Mucosa of descending colon (tissue), 3 donors: Measurements from ENCODE around the gene FADD. TPM values are rescaled to one million over a fixed set of nuclear protein-coding genes. Genes with fewer than 3 reads are reported as not detected.

Experiments
- ATAC-seq: fragments of 200-7000 bp; cut with Tn5 transposase; one replicate; pipeline ENCODE4 v1.9.1; 2020; ENCODE audit warnings: mild to moderate bottlenecking, moderate library complexity
- DNase-seq, 3 donors: peaks; one replicate each; pipeline ENCODE4 v3.0.0-alpha.2; 2020
- H3K36me3 ChIP-seq: fragments of 200-600 bp; one replicate; pipeline ENCODE4 v1.8.0; 2021; ENCODE audit warnings: low read depth, mild to moderate bottlenecking
- H3K4me1 ChIP-seq: fragments of 200-600 bp; one replicate; pipeline ENCODE4 v1.8.0; 2021; ENCODE audit warnings: low read depth, mild to moderate bottlenecking
- H3K4me3 ChIP-seq: fragments of 200-600 bp; one replicate; pipeline ENCODE4 v1.8.0; 2021; ENCODE audit warnings: mild to moderate bottlenecking
- H3K9me3 ChIP-seq: fragments of 200-600 bp; one replicate; pipeline ENCODE4 v1.8.0; 2021; ENCODE audit warnings: mild to moderate bottlenecking
- intact Hi-C, 2 donors: fragments of 100-400 bp; cut with DNase I in 1 of 2; cut with micrococcal nuclease in 1 of 2; formaldehyde crosslinking; loops; one replicate each; pipeline versions ENCODE4 v1.11.0 to v1.11.1; 2022; cut with DNase I, micrococcal nuclease
- total RNA-seq, 3 donors: library from RNA; stranded (reverse); fragmentation: NEBNext Ultra II Directional in 2 of 3; extraction: Animal tissue kit (Norgen Biotek cat#: 25700) in 2 of 3; gene quantifications; one replicate each; pipeline versions ENCODE4 v1.2.1 to v1.2.4, GENCODE V29; 2021 to 2023
- TF ChIP-seq, protein P1 (sequence below): fragments of 200-600 bp; IDR thresholded peaks from one replicate; pipeline ENCODE4 v1.8.0; 2022; ENCODE audit warnings: antibody characterized with exemption, mild to moderate bottlenecking
- donor health status: DM: no; HTN: no; CAD: no; lungs with moderate emphysema.
- donor health status: DM: no; HTN: no; CAD: no.
- donor health status: DM: no; HTN: yes; CAD: no.

The FADD gene
- total RNA-seq, 3 donors from 2014 or later: 26.3 to 31.0 (median 26.9) TPM

GRCh38 chr11:70243912-70244652 lies 41.0 kb downstream of the FADD start:
- no peaks in the 10 kb centered on the region for H3K9me3 ChIP-seq
- no peaks in the 10 kb centered on the region for H3K36me3 ChIP-seq
- no peak for DNase-seq
- intact Hi-C loops: no loop called here
- ATAC-seq: no peak
- H3K4me3 ChIP-seq: no peak overlapping the region
- TF ChIP-seq, protein P1, sequence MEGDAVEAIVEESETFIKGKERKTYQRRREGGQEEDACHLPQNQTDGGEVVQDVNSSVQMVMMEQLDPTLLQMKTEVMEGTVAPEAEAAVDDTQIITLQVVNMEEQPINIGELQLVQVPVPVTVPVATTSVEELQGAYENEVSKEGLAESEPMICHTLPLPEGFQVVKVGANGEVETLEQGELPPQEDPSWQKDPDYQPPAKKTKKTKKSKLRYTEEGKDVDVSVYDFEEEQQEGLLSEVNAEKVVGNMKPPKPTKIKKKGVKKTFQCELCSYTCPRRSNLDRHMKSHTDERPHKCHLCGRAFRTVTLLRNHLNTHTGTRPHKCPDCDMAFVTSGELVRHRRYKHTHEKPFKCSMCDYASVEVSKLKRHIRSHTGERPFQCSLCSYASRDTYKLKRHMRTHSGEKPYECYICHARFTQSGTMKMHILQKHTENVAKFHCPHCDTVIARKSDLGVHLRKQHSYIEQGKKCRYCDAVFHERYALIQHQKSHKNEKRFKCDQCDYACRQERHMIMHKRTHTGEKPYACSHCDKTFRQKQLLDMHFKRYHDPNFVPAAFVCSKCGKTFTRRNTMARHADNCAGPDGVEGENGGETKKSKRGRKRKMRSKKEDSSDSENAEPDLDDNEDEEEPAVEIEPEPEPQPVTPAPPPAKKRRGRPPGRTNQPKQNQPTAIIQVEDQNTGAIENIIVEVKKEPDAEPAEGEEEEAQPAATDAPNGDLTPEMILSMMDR: no peak
- no peaks in the 10 kb centered on the region for H3K4me1 ChIP-seq

DNA sequence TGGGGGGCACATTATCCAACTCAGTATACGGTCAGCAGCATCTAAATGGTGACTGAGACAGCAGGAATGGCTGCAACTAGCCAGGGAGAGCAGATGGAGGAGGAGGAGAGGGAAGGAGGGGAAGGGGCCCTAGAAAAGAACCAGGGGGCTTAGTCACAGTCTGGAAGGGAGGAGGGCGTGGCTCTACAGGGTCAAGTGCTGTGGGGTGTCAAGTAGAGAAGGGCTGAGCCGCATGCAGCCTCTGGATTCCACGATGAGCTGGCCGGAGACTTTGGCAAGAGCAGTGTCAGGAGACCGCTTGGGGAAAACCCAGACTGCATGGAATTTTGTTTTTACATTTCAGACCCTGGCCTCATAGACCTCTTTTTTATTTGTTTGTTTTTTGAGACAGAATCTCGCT lies 41.6 kb downstream of the FADD start:
- DNase-seq: no peak
- H3K36me3 ChIP-seq: no peaks in the 10 kb centered on the region
- H3K4me3 ChIP-seq: no peak overlapping the region
- intact Hi-C loops: no loop called here
- H3K9me3 ChIP-seq: no peaks in the 10 kb centered on the region
- H3K4me1 ChIP-seq: no peaks in the 10 kb centered on the region
- no peak for ATAC-seq
- TF ChIP-seq, protein P1: no peak

- no peaks in the 10 kb centered on the region for H3K9me3 ChIP-seq
Observed at GRCh38 chr11:70246196-70246595, 43.1 kb downstream of the FADD start.

GRCh38 chr11:70247042-70247709 lies 44.1 kb downstream of the FADD start:
- DNase-seq: no peak
- Histone ChIP-seq H3K9me3 (no peaks in the 10 kb centered on the region), H3K4me1 (no peaks in the 10 kb centered on the region), H3K36me3 (no peaks in the 10 kb centered on the region), H3K4me3 (no peak overlapping the region)
- ATAC-seq: no peak
- intact Hi-C loops: no loop called here
- TF ChIP-seq, protein P1: no peak

More at GRCh38 chr11:70246196-70246595, 43.1 kb downstream of the FADD start:
- intact Hi-C loops: no loop called here
- no peak for ATAC-seq
- Histone ChIP-seq H3K4me1 (no peaks in the 10 kb centered on the region), H3K36me3 (no peaks in the 10 kb centered on the region), H3K4me3 (no peak overlapping the region)
- TF ChIP-seq, protein P1: no peak
- no peak for DNase-seq

GRCh38 chr11:70247710-70248072 lies 44.6 kb downstream of the FADD start:
- TF ChIP-seq, protein P1: no peak

More at GRCh38 chr11:70247710-70248072, 44.6 kb downstream of the FADD start:
- intact Hi-C loops: no loop called here
- no peaks in the 10 kb centered on the region for H3K36me3 ChIP-seq
- no peak for DNase-seq
- H3K4me1 ChIP-seq: no peaks in the 10 kb centered on the region
- H3K9me3 ChIP-seq: no peaks in the 10 kb centered on the region
- no peak overlapping the region for H3K4me3 ChIP-seq
- no peak for ATAC-seq
